LoVo (cell line): ENCODE measurements around the gene TBC1D9.

Experiments used
- DNase-seq: peaks from one replicate; pipeline ENCODE4 v3.0.0-alpha.2; 2016; ENCODE audit warnings: low spot score

The TBC1D9 gene

GRCh38 chr4:140612357-140612756 is 143.8 kb downstream of the TBC1D9 start:
- DNase-seq = no peak

- DNase-seq = no peak
Measured at GRCh38 chr4:140611854-140612253, 144.3 kb downstream of the TBC1D9 start.

GRCh38 chr4:140609548-140610425 is 146.4 kb downstream of the TBC1D9 start:
- DNase-seq = peak; percentile 42

GRCh38 chr4:140607852-140608251 is 148.3 kb downstream of the TBC1D9 start:
- DNase-seq = no peak

GRCh38 chr4:140604544-140604943 is 151.6 kb downstream of the TBC1D9 start:
- DNase-seq = no peak

GRCh38 chr4:140603286-140603685 is 152.9 kb downstream of the TBC1D9 start:
- no peak for DNase-seq

GRCh38 chr4:140602714-140603113 is 153.5 kb downstream of the TBC1D9 start:
- no peak for DNase-seq

GRCh38 chr4:140600408-140600807 is 155.8 kb downstream of the TBC1D9 start:
- DNase-seq = no peak

- DNase-seq = peak; percentile 60
Measured at GRCh38 chr4:140595065-140595464, 161.1 kb downstream of the TBC1D9 start.

GRCh38 chr4:140584439-140584838 is 171.7 kb downstream of the TBC1D9 start:
- DNase-seq = no peak

- DNase-seq = no peak
Measured at GRCh38 chr4:140581078-140581477, 175.1 kb downstream of the TBC1D9 start.

- DNase-seq = no peak
Measured at GRCh38 chr4:140579278-140579677, 176.9 kb downstream of the TBC1D9 start.

- no peak for DNase-seq
Measured at GRCh38 chr4:140575489-140575888, 180.7 kb downstream of the TBC1D9 start.

GRCh38 chr4:140571620-140572019 is 184.6 kb downstream of the TBC1D9 start:
- no peak for DNase-seq
